Thyroid gland (tissue), 4 donors: Measurements from ENCODE around the gene IRGC.

ENCODE experiments used
- CTCF ChIP-seq, 6 experiments: fragments of 200-600 bp in 3 of 6; fragments of 450-650 bp in 3 of 6; sonication (generic) in 3 of 6; IDR thresholded peaks; one replicate each; pipeline ENCODE4 v1.5.1; 2016 to 2019; ENCODE audit warnings: antibody characterized with exemption in 6 of 6, mild to moderate bottlenecking in 2 of 6, inconsistent platforms in 1 of 6, moderate library complexity in 1 of 6
- POLR2A ChIP-seq, 2 donors: fragments of 450-650 bp; IDR thresholded peaks; one replicate each; pipeline ENCODE4 v1.6.1; 2017; ENCODE audit warnings: antibody characterized with exemption in 2 of 2, mild to moderate bottlenecking in 2 of 2, moderate library complexity in 1 of 2

GRCh38 chr19:43723588-43723987, 7.7 kb downstream of the IRGC start:
- TF ChIP-seq POLR2A (IDR thresholded peaks at IDR 0.05) (no peak), CTCF (IDR thresholded peaks at IDR 0.05) (no peak)
